HG02798 (cell line): ENCODE measurements around the gene CPNE8.

ENCODE experiments used
- ATAC-seq: cut with Tn5 transposase; IDR thresholded peaks from one replicate; pipeline ENCODE4 v1.9.1; 2021; ENCODE audit warnings: mild to moderate bottlenecking; ENCODE audit not compliant: unreplicated experiment, poor library complexity

Gene CPNE8

DNA sequence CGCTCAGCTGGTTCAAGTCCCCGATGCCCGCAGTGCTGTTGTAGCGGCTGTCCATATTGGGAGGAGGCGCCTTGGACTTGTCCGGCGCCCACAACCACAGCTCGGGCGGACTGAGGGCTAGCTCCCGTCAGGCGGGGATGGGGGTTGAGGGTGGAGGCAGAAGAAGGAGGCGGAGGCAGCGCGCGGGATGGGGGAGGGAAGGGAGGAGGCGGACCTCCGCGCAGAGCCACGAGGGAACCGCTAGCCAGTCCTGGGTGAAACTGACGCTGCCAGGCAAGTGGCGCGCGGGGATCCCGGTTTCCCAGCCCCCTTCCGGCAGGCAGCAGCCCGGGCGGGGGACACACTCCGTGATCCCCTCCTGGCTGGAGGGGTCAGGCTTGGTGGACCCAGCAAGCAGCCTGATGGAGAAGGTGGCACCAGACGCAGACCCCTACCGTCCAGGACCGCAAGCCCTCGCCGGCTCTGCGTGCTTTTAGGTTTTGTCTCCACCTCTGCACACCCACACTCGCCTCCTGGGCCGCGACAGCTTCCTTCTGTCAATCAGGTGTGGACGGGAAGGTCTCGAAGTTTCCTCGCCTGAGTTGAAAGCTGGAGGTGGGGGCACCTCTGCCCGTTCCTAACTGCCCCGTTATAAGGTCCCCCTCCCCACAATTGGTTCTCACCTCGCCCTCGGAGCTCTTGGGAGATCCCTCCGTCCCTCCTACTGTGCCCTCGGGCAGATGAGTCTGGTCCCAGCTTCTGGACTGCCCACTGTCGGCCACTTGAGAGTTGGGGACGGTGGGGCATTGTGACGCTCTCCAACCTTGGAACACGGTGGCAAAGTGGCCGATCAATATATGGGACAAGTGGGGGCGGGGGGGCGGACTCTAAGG, at the start of gene CPNE8:
TSS of gene CPNE8 (minus strand) at position 112 of the 872 bp plus-strand sequence. CDS start at position 55, 57 bp downstream.
- ATAC-seq, result peak; percentile 64

DNA sequence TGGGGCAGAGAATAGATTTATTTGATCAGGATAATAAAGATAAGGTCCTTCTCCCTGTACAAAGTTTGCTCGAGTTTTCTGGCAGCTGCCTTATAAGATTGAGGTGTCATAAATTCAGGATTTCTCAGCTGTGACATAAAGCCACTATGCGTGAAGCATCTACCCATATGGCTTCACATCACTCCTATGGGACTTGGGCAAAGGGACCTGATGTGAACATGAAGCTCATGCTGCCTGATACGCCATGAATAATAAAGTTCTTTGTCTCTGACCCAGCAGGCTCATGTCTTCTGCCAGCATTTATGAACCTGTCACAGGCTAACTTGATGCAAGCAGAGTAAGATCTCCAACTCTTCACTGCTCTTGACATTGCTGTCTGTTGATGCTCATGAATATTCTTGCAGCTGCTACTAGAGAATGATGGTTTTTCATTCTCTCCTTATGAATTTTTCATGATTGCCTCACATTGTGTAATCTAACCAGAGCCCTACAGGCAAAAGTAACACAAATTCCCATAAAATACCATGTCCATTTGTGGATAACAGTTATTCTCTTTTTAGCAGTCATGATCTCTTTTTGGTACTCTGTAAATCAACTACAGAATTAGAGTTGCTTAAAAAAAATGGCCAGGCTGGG, 49.0 kb upstream of the CPNE8 start:
- no peak for ATAC-seq

DNA sequence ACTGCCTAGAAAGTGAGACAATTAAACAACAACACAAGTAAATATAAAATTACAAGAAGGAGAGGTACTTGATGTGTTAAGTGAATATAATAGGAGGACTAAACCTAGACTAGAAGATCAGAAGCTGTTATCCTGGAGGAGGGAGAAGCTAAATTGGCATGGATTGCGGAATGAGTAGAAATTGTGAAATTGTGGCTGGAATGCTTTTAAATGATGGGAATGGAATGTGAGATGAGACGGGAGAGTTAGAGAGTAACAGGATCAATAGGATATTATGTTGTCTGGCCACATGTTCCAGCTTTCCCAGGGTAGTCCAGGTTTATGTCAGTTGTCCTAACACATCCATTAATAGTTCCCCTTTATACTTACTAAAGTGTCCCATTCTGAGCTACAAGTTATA, 44.0 kb upstream of the CPNE8 start:
- no peak for ATAC-seq

GRCh38 chr12:38934686-38935085, 29.3 kb upstream of the CPNE8 start:
- no peak for ATAC-seq

GRCh38 chr12:38934078-38934584, 28.7 kb upstream of the CPNE8 start:
- no peak for ATAC-seq

- no peak for ATAC-seq
Observed at GRCh38 chr12:38932320-38932719, 26.9 kb upstream of the CPNE8 start.

GRCh38 chr12:38931461-38931860, 26.1 kb upstream of the CPNE8 start:
- ATAC-seq, result peak; percentile 30

- peak; percentile 48 for ATAC-seq
Observed at GRCh38 chr12:38930990-38931389, 25.6 kb upstream of the CPNE8 start.

- no peak for ATAC-seq
Observed at GRCh38 chr12:38926501-38926900, 21.1 kb upstream of the CPNE8 start.

- peak; percentile 98 for ATAC-seq
Observed at GRCh38 chr12:38921025-38921677, 15.8 kb upstream of the CPNE8 start.

GRCh38 chr12:38919191-38919590, 13.8 kb upstream of the CPNE8 start:
- ATAC-seq, result no peak

GRCh38 chr12:38915429-38916182, 10.2 kb upstream of the CPNE8 start:
- ATAC-seq, result no peak

- ATAC-seq, result no peak
Observed at GRCh38 chr12:38912116-38912515, 6.7 kb upstream of the CPNE8 start.

DNA sequence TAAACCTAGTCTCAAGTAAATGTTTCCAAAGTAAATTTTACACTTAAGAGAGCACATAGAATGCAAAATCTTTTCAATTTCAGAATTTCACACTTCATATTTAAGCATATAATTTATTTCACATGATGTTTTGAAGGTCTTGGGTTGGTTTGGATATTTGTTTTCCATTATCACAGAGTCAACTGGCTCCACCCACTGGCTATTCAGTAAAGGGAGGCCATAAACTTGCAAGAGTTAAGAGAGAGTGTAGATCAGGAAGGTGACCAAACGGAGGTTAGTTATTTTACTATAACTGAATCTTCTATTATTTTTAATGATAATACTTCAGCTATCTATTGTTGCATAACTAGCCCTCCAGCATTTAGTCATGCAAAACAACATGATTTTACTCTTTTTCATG, 6.2 kb upstream of the CPNE8 start:
- no peak for ATAC-seq

DNA sequence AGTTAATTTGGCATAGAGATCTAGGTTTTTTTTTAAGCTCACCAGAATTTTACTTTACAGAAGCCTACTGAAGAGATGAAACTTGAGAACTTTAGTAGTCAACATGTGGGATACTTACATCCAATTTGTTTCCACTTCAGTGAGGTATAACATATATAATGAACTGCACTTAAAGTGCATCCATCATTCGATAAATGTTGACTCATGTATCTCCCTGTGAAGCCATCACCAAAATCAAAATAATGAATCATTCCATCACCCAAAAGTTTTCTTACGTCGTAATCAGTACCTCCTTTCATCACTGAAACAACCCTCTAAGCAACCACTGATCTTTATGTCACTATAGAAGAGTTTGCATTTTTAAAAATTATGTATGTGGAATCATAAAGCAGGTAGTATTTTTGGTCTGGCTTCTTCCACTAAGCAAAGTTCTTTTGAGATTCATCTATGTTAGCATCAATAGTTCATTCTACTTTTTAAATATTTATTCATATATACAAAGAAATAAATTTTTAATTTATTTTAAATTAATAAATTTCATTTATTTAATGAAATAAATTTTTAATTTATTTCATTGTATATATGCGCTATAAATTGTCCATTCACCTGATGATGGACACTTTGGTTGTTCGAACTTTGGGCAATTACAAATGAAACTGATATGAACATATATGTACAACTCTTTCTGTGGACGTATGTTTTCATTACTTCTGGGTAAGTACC, 2.0 kb upstream of the CPNE8 start:
- no peak for ATAC-seq

GRCh38 chr12:38906482-38907200, 1.2 kb upstream of the CPNE8 start:
- peak; percentile 65 for ATAC-seq

- peak; percentile 66 for ATAC-seq
Observed at GRCh38 chr12:38904537-38905479, 583 bp downstream of the CPNE8 start.

DNA sequence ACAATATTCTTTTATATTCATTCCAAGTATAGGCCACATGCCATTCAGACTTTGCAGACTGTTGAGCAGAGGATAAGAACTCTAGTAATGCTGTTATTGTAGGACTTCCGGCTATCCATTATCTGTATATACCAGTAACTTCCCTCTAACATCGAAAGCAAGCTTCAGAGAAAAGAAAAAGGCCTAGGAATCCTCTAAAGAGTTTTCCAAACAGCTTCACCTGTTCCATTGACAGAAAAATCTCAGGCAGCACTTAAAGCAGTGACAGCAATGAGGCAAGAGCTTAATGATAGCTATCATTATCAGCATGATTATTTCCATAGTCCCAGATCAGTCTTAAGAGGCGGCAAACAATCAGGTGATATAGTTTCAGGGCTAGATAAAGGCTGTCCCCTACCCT, 1.8 kb downstream of the CPNE8 start:
- no peak for ATAC-seq
